K562 (cell line): ENCODE data around the gene GPR135. TPM values are rescaled to one million over a fixed set of nuclear protein-coding genes. Genes with fewer than 3 reads are reported as not detected.
A peak's percentile ranks its signal among the peaks of the same experiment; 100 is the strongest.

Experiments
- ATAC-seq: fragments of 200-7000 bp; cut with Tn5 transposase; 3 replicates; pipeline ENCODE4 v1.9.1; 2020; ENCODE audit warnings: moderate library complexity
- BruUV-seq: library from RNA; stranded (reverse); fragments of 400-500 nt; replicated peaks from 2 replicates; lab custom pipeline; 2021; lab: Mats Ljungman, UMichigan
- CTCF ChIA-PET: fragments of 300-600 bp; formaldehyde crosslinking; extraction: SDS; loops from one replicate; lab custom pipeline; 2021; ENCODE audit warnings: low intra/inter-chr PET ratio; lab: Yijun Ruan, JAX
- POLR2A ChIA-PET: fragments of 300-600, 350-650 bp; sonication (Branson Sonifier 250); formaldehyde crosslinking; extraction: SDS; loops from one replicate; lab custom pipeline; 2021; ENCODE audit warnings: antibody characterized with exemption, inconsistent platforms; lab: Yijun Ruan, JAX
- DNase-seq, 4 experiments: peaks; one replicate each; pipeline versions ENCODE4 v3.0.0 to v3.0.0-alpha.2; 2011 to 2018; ENCODE audit warnings: low spot score in 3 of 4, mixed read lengths in 3 of 4; ENCODE audit errors: extremely low read depth in 1 of 4
- FAIRE-seq: peaks from 2 replicates; lab custom pipeline; 2011; peaks lifted over from hg19 to GRCh38; lab: Jason Lieb, UNC
- H2AFZ ChIP-seq: 2 replicates; pipeline ENCODE4 v1.6.0; 2011; ENCODE audit warnings: low read depth, low read length, control low read depth, inconsistent platforms
- H3K27ac ChIP-seq: fragments of 200-600 bp; 3 replicates; pipeline ENCODE4 v1.8.0; 2011; ENCODE audit warnings: low read depth, mild to moderate bottlenecking, control low read depth, inconsistent platforms, low read length, moderate library complexity, mixed read lengths; ENCODE audit errors: extremely low read depth
- H3K27me3 ChIP-seq, 2 experiments: fragments of 300-600 bp in 1 of 2; 2 replicates in 1 of 2; 3 replicates in 1 of 2; pipeline versions ENCODE4 v1.6.0 to v1.8.0; 2011; ENCODE audit warnings: inconsistent platforms in 2 of 2, low read length in 2 of 2, mild to moderate bottlenecking in 1 of 2, mixed read lengths in 1 of 2, moderate library complexity in 1 of 2; ENCODE audit not compliant: control insufficient read depth in 2 of 2, insufficient read depth in 2 of 2
- H3K36me3 ChIP-seq: fragments of 300-600 bp; 3 replicates; pipeline ENCODE4 v1.8.0; 2011; ENCODE audit warnings: mild to moderate bottlenecking, low read length, inconsistent platforms; ENCODE audit not compliant: control insufficient read depth, insufficient read depth
- H3K4me1 ChIP-seq, 2 experiments: fragments of 200-600 bp in 1 of 2; replicated peaks in 1 of 2; 2 replicates in 1 of 2; 3 replicates in 1 of 2; pipeline versions ENCODE4 v1.5.1 to v1.8.0; 2011; ENCODE audit warnings: inconsistent platforms in 2 of 2, low read length in 2 of 2, mild to moderate bottlenecking in 1 of 2, mixed read lengths in 1 of 2, moderate library complexity in 1 of 2; ENCODE audit not compliant: control insufficient read depth in 2 of 2, insufficient read depth in 2 of 2
- H3K4me2 ChIP-seq: 2 replicates; pipeline ENCODE4 v1.6.1; 2011; ENCODE audit warnings: low read length, control low read depth, inconsistent platforms, mixed read lengths; ENCODE audit not compliant: insufficient read depth
- H3K4me3 ChIP-seq: fragments of 200-600 bp; sonication (generic), shearing (Covaris generic); 2 replicates; pipeline ENCODE4 v1.5.1; 2016; ENCODE audit warnings: control low read depth, inconsistent platforms
- H3K79me2 ChIP-seq: fragments of 200-600 bp; 3 replicates; pipeline ENCODE4 v1.8.0; 2011; ENCODE audit warnings: low read length, inconsistent platforms; ENCODE audit not compliant: control insufficient read depth, insufficient read depth
- H3K9ac ChIP-seq, 2 experiments: 2 replicates each; pipeline versions ENCODE4 v1.6.0 to v1.6.1; 2011; ENCODE audit warnings: low read depth in 2 of 2, low read length in 2 of 2, control low read depth in 1 of 2, inconsistent platforms in 1 of 2, mild to moderate bottlenecking in 1 of 2, mixed read lengths in 1 of 2; ENCODE audit not compliant: insufficient read depth in 1 of 2
- H3K9me1 ChIP-seq: one replicate; pipeline ENCODE4 v1.6.0; 2011; ENCODE audit warnings: inconsistent platforms, mild to moderate bottlenecking, low read length, moderate library complexity; ENCODE audit not compliant: control insufficient read depth, insufficient read depth
- H3K9me3 ChIP-seq: replicated peaks from 2 replicates; pipeline ENCODE4 v1.5.1; 2011; ENCODE audit warnings: low read depth, low read length, inconsistent platforms; ENCODE audit not compliant: control insufficient read depth, insufficient read depth
- H4K20me1 ChIP-seq: replicated peaks from 2 replicates; pipeline ENCODE4 v1.6.1; 2011; ENCODE audit warnings: low read length, inconsistent platforms, mixed read lengths; ENCODE audit not compliant: control insufficient read depth, insufficient read depth
- CEBPB ChIP-seq: fragments of 450-650 bp; IDR thresholded peaks from 2 replicates; pipeline ENCODE4 v1.6.1; 2016; ENCODE audit warnings: missing genetic modification characterization, missing compliant biosample characterization
- KLF16 ChIP-seq: IDR thresholded peaks from 2 replicates; pipeline ENCODE4 v1.6.1; 2016; ENCODE audit warnings: antibody characterized with exemption
- NCOA2 ChIP-seq, 2 experiments: fragments of 450-650 bp; IDR thresholded peaks; 2 replicates each; pipeline ENCODE4 v1.6.1; 2018; ENCODE audit warnings: mild to moderate bottlenecking in 2 of 2, moderate library complexity in 1 of 2; ENCODE audit not compliant: partially characterized antibody in 2 of 2
- NFIX ChIP-seq: fragments of 250-450 bp; sonication (Bioruptor Pico); IDR thresholded peaks from 2 replicates; pipeline ENCODE4 v1.4.0; 2020; ENCODE audit warnings: low read depth, mild to moderate bottlenecking, moderate library complexity
- SAP30 ChIP-seq: fragments of 200-600 bp; sonication (generic); IDR thresholded peaks from 2 replicates; pipeline ENCODE4 v1.6.1; 2012; ENCODE audit warnings: borderline replicate concordance, low read depth, mild to moderate bottlenecking, moderate library complexity, low read length, control low read depth, inconsistent platforms; ENCODE audit not compliant: insufficient read depth, poor library complexity, severe bottlenecking
- TAF1 ChIP-seq: IDR thresholded peaks from 2 replicates; pipeline ENCODE4 v1.6.1; 2011; ENCODE audit warnings: mild to moderate bottlenecking, low read length, moderate library complexity; ENCODE audit not compliant: insufficient read depth, control insufficient read depth, severe bottlenecking; ENCODE audit errors: extremely low read depth
- ZFP36 ChIP-seq: fragments of 150-350 bp; IDR thresholded peaks from 2 replicates; pipeline ENCODE4 v1.6.1; 2018; ENCODE audit warnings: low read length, low read depth; ENCODE audit not compliant: partially characterized antibody
- ZKSCAN1 ChIP-seq: fragments of 150-350 bp; IDR thresholded peaks from 2 replicates; pipeline ENCODE4 v1.6.1; 2016; ENCODE audit warnings: low read depth, low read length
- ZNF717 ChIP-seq: fragments of 250-450 bp; sonication (Bioruptor Pico); IDR thresholded peaks from 2 replicates; pipeline ENCODE4 v1.5.0; 2021
- WGBS: fragments of 100-300 bp; shearing (Covaris generic); methylation state at CpG from one replicate; pipeline ENCODE4 v1.1.6; 2016; ENCODE audit warnings: low coverage, mixed read lengths; ENCODE audit not compliant: insufficient coverage; ENCODE audit errors: missing lambda C conversion rate; 5-methylcytosine and 5-hydroxymethylcytosine counted together
- in situ Hi-C: fragments of 300-500 bp; cut with MboI; formaldehyde crosslinking; loops from 4 replicates; pipeline ENCODE4 v1.15.0; 2018; ENCODE audit warnings: inconsistent platforms, mixed read lengths
- intact Hi-C: fragments of 100-400 bp; cut with micrococcal nuclease; formaldehyde crosslinking; loops from 2 replicates; pipeline ENCODE4 v1.14.2; 2022
- polyA plus RNA-seq, 8 experiments: library from polyadenylated mRNA; depleted of rRNA in 4 of 8; stranded (reverse) in 5 of 8; unstranded in 3 of 8; fragments of >200 nt; fragmentation: Nextera tagmentation in 2 of 8; fragmentation: Illumina TruSeq in 1 of 8; extraction: Ambion mirVana in 2 of 8; extraction: Trizol in 1 of 8; gene quantifications; 2 replicates each; pipeline versions ENCODE4 v1.2.1 to v1.2.3, GENCODE V29; 2011 to 2014; ENCODE audit warnings: inconsistent platforms in 1 of 8, missing spikeins in 1 of 8
- total RNA-seq, 7 experiments: library from RNA; depleted of rRNA in 6 of 7; stranded (reverse); fragments of >200 nt in 6 of 7; fragmentation: Illumina TruSeq in 2 of 7; extraction: Trizol in 2 of 7; gene quantifications; 2 replicates each; pipeline versions ENCODE4 v1.2.1 to v1.2.3, GENCODE V29; 2011 to 2021; ENCODE audit warnings: low replicate concordance in 1 of 7

The GPR135 gene
- total and polyA plus RNA-seq, 9 of the 15 experiments (the other 6 are each of a cell fraction or from before 2014, with no cell fraction given), result 0.06 to 1.6 (median 1.0) TPM

DNA sequence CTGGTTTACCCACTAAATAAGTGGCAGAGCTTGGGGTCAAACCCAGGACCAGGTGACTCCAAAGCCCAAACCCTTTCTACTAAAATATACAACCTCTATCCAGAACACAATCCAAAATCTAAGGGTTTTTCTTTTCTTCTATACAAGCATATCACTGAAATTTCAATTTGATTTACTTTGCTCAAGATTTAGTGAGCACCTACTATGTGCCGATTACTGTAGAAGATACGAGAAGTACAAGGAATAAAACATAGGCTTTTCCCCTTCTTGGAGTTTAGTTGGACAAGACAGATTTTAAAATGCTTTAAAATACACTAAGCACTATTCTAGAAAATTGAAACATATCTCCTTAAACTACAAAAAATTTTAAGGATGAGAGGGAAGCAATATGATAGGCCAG, 16.2 kb upstream of the GPR135 start:
- H3K4me1 ChIP-seq, result peaks cover 14 to 24% of the 10 kb centered on the region in 2 experiments; a peak in 4 of 5 replicates
- H3K9me3 ChIP-seq, result no peaks in the 10 kb centered on the region
- ATAC-seq (no peak), DNase-seq (no peak), FAIRE-seq (no peak)
- in situ Hi-C loops, result no loop called here
- BruUV-seq, result no TSS peak
- no peak overlapping the region for H3K9ac ChIP-seq
- ChIA-PET CTCF (no interaction called here), POLR2A (no interaction called here)
- H3K27ac ChIP-seq, result no peak overlapping the region
- H3K4me3 ChIP-seq, result no peak overlapping the region
- WGBS, result 100% methylated on average over 1 of the region's 2 CpGs
- H3K27me3 ChIP-seq, result no peaks in the 10 kb centered on the region
- no peaks in the 10 kb centered on the region for H3K9me1 ChIP-seq
- H3K79me2 ChIP-seq, result peaks cover 64% of the 10 kb centered on the region
- no peak overlapping the region for H2AFZ ChIP-seq
- intact Hi-C loops, result no loop called here
- peaks cover 34% of the 10 kb centered on the region for H3K36me3 ChIP-seq
- TF ChIP-seq CEBPB (no peak), ZKSCAN1 (peak; percentile 78; the same call in 1 of the 2 replicates)
- no peaks in the 10 kb centered on the region; the same call in none of the 2 replicates for H4K20me1 ChIP-seq
- no peak overlapping the region for H3K4me2 ChIP-seq

DNA sequence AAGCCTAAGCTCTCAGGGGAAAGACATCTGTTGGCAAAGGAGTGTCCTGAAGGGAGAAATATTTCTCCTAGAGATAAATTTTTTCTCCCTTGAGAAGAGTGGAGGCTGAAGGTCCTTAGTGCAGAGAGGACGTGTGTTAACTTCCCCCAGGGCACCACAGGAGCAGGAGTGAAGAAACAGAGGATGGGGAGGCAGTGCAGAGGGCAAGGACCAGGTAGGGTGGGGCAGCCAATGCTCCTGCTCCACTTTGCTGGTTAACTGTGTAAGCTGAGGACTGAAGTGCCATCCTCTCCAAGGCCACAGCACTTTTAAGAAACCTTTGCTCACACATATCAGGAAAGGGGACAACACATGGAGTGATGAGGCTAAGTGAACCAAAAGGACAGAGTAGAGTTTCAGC, 15.0 kb upstream of the GPR135 start:
- no peaks in the 10 kb centered on the region for H3K27me3 ChIP-seq
- no peaks in the 10 kb centered on the region for H3K9me3 ChIP-seq
- 50% methylated on average over 1 of the region's 1 CpG for WGBS
- ATAC-seq (no peak), FAIRE-seq (no peak), DNase-seq (no peak)
- H3K4me1 ChIP-seq, result peaks cover 11 to 20% of the 10 kb centered on the region in 2 experiments; a peak in 4 of 5 replicates
- peaks cover 52% of the 10 kb centered on the region for H3K79me2 ChIP-seq
- in situ Hi-C loops (no loop called here), intact Hi-C loops (no loop called here)
- H3K36me3 ChIP-seq, result peaks cover 47% of the 10 kb centered on the region
- no peak overlapping the region; the same call in 1 of the 2 replicates for H3K4me2 ChIP-seq
- no peak for TF ChIP-seq ZFP36
- TF ChIP-seq TAF1, result no peak
- no peak for TF ChIP-seq NCOA2 (IDR thresholded peaks at IDR 0.05; ENCODE audit: partially characterized antibody in 2 of 2)
- no peak for TF ChIP-seq NFIX
- TF ChIP-seq KLF16, result no peak
- no peak for TF ChIP-seq ZNF717
- TF ChIP-seq SAP30, result no peak
- H3K4me3 ChIP-seq, result no peak overlapping the region
- H3K27ac ChIP-seq, result no peak overlapping the region
- ChIA-PET CTCF (no interaction called here), POLR2A (no interaction called here)
- H2AFZ ChIP-seq, result no peak overlapping the region
- no peaks in the 10 kb centered on the region; the same call in none of the 2 replicates for H4K20me1 ChIP-seq
- no peak overlapping the region for H3K9ac ChIP-seq
- no peaks in the 10 kb centered on the region for H3K9me1 ChIP-seq
- no TSS peak for BruUV-seq
